NCI-H146 treated with DMSO at 0.1 percent for 48 hours (cell line): ENCODE measurements around the gene PDE7B.

Source experiments
- DNase-seq: peaks from one replicate; lab custom pipeline; 2025; ENCODE audit not compliant: unreplicated experiment; lab: John Stamatoyannopoulos, UW

Gene PDE7B

GRCh38 chr6:135884136-135884535, 32.6 kb downstream of the PDE7B start:
- DNase-seq = no peak

GRCh38 chr6:135887069-135887468, 35.6 kb downstream of the PDE7B start:
- no peak for DNase-seq

GRCh38 chr6:135888818-135889217, 37.3 kb downstream of the PDE7B start:
- no peak for DNase-seq

GRCh38 chr6:135890876-135891275, 39.4 kb downstream of the PDE7B start:
- DNase-seq = no peak

GRCh38 chr6:135891710-135892109, 40.2 kb downstream of the PDE7B start:
- no peak for DNase-seq

- DNase-seq = no peak
These were observed 43.9 kb downstream of the PDE7B start for GRCh38 chr6:135895231-135895911.

GRCh38 chr6:135897087-135897486, 45.6 kb downstream of the PDE7B start:
- DNase-seq = no peak

GRCh38 chr6:135901774-135902524, 50.4 kb downstream of the PDE7B start:
- DNase-seq = no peak

GRCh38 chr6:135902756-135903331, 51.3 kb downstream of the PDE7B start:
- no peak for DNase-seq

GRCh38 chr6:135904666-135905065, 53.2 kb downstream of the PDE7B start:
- no peak for DNase-seq

GRCh38 chr6:135905604-135906300, 54.3 kb downstream of the PDE7B start:
- no peak for DNase-seq

- no peak for DNase-seq
These were observed 55.0 kb downstream of the PDE7B start for GRCh38 chr6:135906542-135906941.

- DNase-seq = no peak
These were observed 55.5 kb downstream of the PDE7B start for GRCh38 chr6:135906972-135907465.

- peak; percentile 67 for DNase-seq
These were observed 58.4 kb downstream of the PDE7B start for GRCh38 chr6:135909737-135910387.

GRCh38 chr6:135910790-135911618, 59.5 kb downstream of the PDE7B start:
- DNase-seq = no peak

GRCh38 chr6:135913785-135914184, 62.3 kb downstream of the PDE7B start:
- DNase-seq = no peak

GRCh38 chr6:135919026-135919425, 67.5 kb downstream of the PDE7B start:
- DNase-seq = no peak

- no peak for DNase-seq
These were observed 69.2 kb downstream of the PDE7B start for GRCh38 chr6:135920689-135921088.

GRCh38 chr6:135921188-135921587, 69.7 kb downstream of the PDE7B start:
- DNase-seq = no peak

GRCh38 chr6:135922174-135922573, 70.7 kb downstream of the PDE7B start:
- no peak for DNase-seq
